Measurements from ENCODE around the gene PTPRU.

The PTPRU gene

DNA sequence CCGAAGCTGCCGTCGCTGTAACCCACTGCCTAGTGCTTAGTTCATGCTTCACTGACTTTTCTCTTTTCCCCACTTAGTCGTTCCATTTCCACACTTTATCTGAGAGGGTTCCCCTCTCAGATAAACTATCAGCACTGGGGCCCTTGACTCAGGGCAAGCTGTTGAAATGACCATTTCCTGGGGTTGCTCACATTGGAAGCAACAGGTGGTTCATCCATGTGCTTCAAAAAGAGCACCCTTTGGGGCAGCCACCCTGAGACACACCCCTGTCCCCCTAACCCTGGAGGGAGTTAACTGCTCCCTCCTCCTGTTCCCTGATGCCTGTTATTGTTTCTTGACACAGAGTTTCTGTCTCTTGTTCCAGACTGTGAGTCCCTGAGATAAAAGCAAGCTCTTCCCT is 107.2 kb downstream of the PTPRU start:
- no peak for DNase-seq

DNA sequence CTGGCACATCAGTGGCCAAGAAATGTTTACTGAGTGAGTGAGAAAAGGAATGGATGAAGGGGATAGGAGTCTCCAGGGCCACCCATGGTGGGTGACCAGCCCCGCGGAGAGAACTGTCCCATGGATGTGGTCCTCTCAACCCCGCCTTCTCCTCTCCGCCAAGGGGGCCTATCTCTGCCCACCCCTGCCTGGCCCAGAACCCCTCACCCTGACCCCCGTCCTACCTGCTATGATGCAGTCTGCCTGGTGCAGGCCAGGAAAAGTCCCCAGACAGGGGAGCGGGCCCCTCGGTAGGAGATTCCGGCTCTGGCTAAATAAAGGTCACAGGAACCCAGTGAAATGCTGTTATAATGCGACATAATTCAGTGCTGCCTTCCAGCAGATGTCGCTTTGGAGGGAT is 107.6 kb downstream of the PTPRU start:
- DNase-seq: no peak

DNA sequence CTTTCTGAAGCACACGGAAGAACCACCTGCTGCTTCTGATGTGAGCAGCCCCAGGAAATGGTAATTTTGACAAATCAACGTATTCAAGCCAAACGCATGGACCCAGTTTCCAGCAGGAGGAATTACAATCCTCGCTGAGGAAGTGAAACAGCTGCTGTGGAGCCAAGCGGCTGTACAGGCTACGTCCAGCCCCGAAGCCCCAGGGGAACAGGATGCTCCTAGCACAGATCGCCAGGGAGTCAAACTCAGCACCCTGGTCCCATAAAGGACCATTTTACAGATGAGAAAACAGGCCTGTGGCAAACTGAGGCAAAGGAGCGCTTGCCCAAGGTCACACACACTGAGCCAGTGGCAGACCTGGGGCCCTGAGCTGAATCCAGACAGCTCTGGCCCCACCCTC is 108.0 kb downstream of the PTPRU start:
- no peak for DNase-seq

DNA sequence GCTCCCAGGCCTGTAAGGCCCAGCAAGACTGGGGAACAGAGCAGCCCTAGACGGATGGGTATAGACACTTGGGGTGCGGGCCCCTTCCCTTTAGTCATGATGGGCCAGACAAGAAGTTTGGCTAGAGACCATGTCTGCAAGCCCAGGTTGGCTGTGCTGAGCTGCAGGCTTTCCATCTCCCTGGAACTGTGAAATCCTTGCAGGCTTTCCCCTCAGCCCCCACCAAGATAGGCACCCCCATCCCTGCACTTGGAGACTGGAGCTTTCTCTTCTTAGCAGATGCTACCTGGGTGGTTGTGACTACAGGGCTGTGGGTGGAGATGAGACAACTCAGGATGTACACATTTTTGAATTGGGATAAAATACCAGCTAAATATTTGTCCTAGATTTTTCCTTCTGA is 110.3 kb downstream of the PTPRU start:
- no peak for DNase-seq

DNA sequence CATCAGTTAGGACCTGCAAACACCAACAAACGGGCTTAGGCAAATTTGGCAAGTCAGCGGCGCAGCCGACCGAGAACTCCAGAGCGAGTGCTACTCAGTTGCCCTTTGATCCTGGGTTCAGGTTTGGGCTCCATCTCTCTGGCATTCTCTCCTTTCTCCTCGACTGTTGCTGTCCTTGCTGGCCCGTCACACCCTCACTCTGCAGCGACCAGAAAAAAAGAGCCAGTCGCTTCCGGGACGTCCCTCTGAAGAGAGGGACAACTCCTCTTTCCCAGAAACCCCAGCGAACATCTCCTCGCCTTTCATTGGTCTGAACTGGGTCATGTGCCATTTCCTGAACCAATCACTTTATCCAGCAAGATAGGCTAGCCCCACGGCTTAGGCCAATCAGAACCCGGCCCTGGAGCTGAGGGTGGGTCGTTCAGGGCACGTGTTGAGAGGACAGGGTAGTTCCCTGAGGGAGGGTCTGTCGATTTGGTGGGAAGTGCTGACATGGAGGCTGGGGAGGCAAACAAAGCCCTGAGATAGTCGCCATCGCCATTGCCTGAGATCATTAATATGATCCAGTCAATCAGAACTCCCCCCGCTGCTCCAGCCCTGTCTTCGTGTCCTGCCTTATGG is 113.7 kb downstream of the PTPRU start:
- DNase-seq: no peak

DNA sequence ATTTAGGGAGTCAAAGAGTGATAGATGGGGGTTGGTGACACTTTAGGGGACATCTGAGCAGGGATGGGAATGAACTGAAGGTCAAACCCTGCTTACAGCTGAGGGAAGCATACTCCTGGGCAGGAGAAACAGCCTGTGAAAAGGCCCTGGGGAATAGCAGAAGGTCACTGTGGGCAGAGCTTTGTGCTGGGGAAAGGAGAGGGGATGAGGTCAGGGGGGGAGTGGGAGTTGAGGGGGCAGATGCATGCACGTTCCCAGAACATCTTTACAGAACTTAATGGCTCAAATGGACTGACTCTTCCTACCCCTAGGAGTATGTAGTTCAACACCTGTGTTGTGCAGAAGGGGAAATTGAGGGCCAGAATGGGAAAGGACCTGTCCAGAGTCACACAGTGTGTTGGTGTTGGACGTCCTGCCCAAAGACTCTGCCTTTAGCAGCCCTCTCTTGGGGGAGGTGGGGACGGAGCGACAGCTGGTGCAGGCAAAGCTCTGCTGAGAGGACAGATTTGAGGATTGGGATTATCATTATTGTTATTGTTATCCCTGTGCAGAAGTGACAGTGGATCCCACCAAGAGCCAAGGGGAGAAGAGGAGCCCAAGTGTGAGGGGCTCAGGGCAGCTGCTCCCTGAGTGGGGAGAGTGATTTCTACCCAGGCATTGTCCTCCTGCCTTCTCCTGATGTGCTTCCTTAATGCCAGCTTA is 116.5 kb downstream of the PTPRU start:
- no peak for DNase-seq

DNA sequence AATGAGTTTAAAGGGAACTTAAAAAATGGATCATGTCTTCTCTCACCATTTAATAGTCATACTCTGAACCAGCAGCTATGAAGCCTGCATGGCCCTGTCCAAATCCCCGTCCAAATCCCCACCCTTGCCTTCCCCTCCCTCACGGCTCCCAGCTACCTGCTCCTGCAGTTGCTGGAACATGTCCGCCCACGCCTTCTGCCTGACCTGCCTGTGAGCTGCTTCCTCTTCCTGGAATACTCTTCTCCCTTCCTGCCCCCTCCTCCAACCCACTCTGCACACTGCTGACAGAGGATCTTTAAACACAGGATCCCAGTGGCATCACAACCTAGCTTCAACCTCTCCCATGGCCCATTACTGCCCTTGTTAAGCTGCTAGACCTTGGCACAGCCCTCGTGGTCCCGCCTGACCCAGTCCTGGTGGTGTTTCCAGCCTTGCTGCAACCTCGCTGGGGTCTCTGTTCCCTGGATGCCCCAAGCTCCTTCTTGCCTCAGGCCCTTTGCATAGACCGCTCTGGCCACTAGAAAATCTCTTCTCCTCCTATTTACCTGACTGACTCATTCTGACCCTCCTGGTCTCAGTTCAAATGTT is 118.3 kb downstream of the PTPRU start:
- no peak for DNase-seq

DNA sequence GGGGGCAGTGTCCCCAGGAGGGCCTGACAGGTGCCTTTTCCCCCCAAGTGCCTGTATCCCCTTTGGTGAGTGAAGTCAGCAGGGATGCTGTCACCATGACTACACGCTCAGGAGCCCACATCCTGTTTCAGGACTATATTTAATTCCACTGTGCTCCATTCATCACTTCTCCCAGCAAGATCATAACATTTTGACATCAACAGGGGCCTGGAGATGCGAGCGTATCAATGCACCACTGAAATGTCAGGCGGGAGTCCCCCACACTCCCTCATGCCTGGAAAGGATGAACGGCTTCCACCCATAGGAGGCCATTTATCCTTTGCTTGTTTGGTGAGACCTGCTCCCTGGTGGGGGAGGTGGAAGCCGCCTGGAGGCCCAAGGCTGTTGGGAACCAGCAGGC is 119.1 kb downstream of the PTPRU start:
- no peak for DNase-seq

DNA sequence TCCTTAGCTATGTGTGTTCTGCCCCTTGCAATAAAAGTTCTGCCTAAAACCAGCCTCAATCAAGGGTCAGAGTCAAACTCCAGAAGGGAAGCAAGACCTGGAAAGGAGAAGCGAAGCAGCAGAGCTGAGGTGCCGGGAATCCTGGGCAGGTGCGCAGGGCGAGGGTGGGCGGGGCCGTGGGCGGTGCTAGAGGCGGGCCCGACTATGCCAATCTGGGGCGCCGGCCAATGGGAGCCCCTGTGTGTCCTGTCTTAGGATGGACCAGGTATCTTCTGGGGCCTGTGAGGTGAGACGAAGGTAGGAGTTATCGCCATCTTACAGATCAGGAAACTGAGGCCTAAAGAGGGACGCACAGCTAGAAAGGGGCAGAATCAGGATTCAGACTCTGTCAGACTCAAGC is 120.3 kb downstream of the PTPRU start:
- DNase-seq: no peak

DNA sequence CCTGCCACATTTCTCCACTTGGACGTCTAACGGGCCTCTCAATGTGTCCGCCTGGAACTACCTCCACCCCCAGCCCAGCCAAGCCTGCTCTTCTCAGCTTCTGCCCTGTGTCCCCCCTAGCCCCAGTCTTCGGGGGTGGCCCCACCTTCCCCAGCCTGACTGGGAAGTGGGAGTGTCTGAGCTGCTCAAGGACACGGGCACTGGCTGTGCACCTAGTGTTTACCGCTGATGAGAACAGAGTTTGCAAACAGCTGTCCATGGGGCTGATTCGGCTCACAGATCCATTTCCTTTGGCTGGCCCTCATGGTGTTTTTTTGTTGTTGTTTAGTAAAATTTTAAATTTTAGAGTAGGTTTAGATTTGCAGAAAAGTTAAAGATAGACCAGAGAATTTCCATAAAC is 121.1 kb downstream of the PTPRU start:
- no peak for DNase-seq

DNA sequence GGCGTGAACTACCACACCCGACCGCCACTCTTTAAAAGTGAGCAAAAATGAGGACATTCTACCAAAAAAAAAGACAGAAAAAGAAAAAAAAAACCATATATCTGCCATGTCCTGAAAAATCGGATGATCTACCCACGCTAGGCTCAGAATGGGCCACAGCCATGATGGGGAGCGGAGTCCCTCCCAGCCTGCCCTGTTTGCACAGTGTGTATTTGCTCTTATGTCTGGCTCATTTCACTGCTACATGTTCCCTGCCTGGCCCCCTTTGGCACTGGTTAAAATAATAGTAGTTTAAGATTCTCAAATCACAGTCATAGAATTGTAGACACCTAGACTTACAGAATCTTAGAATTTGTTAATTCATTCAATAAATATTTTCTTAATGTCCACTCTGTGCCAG is 121.9 kb downstream of the PTPRU start:
- DNase-seq: no peak

DNA sequence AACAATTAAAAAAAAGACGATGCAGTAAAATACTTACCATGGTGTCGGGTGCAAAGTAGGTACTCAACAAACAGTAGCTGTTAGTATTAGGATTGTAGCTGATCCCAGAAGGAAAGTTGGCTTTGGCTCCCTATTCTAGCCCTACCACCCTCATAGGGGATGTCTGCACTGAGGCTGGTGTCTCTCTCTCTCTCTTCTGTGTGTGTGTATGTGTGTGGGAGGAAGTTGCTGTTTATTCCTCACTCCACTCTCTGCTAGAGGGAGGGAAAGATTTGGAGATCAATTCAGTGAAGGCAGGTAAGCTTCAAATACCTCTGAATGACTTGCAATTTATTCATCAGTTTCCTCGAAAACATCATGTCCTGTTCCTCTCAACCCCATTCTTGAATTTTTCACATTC is 124.4 kb downstream of the PTPRU start:
- DNase-seq: no peak

DNA sequence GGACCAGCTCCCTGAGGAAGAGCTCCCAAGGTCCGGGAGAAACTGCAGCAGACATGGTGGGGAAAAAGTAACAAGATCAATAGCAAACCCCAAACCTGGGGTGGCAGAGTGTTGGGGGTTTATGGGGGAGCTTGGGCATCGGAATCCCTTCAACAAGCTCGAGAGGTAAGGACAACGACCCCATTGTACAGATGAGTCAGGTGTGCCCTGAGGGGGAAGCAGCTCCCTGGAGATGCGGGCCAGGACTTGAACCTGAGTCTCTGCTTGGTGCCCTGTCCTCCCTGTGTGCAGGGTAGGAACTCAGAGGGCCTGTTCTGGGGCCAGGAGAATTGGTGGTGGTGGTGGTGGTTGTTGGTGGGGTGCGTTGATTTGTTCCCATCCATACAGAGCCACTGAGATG is 125.4 kb downstream of the PTPRU start:
- no peak for DNase-seq

DNA sequence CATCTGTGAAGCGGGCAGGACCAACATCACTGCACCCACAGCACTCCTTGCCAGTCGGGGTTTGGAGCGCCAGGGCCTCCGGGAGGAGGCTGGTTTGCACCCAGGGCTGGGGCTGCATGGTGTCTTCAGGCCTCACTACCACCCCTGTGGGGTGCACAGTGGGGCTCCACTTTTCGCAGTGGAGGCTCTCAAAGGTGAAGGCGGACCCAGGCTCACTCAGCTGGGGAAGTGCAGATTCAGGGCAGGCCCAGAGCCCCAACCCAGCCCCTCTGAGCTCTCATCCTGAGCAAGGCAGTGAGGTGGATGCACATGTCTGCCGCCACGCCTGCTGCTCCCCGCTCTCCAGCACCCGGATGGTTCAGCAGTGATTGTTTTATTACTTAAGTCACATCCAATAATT is 125.8 kb downstream of the PTPRU start:
- no peak for DNase-seq

DNA sequence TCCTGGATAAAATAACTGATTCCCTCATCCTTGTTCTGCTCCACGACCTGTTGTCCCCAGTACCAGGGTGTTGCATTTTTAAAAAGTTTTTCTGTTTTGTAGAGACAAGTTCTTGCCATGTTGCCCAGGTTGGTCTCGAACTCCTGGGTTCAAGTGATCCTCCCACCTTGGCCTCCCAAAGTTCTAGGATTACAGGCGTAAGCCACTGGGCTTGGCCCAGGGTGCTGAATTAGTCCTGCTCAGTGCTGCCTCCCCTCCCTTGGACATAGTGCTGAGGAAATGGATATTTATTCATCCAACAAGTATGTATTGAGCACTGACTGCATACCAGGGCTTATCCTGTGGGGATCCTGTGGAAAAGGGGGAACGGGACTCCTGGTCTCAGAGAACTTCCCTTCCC is 126.4 kb downstream of the PTPRU start:
- no peak for DNase-seq

DNA sequence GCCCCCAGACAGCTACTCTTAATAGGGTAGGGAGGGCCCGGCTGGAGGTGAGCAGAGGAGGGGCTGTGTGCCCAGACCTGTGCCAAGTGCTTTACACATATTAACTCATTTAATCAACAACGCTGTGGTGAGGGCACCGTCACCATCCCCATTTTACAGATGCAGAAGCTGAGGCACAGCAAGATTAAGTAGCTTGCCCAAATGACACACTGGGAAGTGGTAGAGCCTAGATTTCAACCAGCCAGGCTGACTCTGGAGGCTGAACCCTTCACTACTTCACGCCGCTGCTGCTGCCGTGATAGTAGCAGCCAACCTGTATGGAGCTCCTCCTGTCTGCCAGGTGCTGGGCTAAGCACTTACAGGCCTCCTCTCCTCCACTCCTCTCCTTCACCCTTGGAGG is 127.2 kb downstream of the PTPRU start:
- DNase-seq: no peak

DNA sequence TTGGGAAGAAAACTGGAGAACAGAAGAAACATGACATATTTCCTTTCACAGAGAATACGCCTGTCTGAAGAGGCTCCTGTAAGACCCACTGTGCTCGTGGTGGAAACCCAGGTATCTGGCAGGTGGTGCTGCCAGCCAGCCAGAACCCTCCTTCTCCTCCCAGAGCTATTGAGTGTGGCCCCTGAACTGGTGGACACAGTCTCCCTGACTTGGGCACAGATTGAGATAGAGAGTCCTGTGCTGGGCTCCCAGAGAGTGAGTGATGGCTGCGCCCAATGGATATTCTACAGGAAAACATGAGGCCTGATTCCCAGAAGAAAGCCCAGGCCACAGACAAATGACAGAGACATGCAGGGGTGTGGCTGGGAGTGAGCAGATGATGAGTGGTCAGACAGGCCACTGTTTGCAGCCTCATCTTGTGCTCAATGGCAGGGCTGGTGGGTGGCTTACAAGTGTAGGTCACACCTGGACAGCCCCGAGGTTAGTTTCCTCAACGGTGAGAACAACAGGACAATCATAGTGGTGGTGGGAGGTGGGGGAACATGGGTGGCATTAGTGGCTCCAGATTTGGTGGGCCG is 127.9 kb downstream of the PTPRU start:
- DNase-seq: no peak

DNA sequence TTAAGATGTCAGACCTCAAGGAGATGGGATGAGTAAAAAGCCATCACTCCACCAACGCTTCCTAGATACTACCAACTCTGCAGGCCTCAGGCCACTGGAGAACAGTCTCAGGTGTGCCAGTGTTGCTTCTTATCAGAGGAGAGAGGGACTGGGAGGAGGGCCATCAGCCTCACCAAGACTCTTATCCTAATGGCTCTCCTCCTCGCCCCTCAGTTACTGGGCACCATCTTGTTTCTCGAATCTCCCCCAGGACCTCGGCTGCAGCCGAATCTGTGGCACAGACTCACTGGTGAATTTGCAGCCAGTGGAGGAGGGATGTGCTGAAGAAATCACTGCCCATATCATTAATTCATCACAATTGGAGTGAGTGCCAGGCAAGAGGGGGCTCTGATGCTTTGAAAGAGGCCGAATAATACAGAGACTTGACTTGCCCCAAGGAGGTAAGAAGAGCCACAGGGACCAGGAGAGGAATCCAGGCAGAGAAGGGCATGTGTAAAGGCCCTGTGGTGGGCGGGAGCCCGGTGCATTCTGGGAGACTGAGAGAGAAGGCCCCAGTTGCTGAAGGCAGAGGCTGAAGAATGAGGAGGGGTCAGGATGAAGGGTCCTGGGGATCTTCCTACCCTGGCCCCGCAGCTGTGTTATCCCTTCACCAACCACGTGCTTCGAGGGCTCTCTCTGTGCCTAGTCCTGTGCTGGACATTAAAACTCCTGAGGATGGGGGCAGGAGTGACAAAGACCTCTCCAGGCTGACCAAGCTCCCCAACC is 129.8 kb downstream of the PTPRU start:
- no peak for DNase-seq

DNA sequence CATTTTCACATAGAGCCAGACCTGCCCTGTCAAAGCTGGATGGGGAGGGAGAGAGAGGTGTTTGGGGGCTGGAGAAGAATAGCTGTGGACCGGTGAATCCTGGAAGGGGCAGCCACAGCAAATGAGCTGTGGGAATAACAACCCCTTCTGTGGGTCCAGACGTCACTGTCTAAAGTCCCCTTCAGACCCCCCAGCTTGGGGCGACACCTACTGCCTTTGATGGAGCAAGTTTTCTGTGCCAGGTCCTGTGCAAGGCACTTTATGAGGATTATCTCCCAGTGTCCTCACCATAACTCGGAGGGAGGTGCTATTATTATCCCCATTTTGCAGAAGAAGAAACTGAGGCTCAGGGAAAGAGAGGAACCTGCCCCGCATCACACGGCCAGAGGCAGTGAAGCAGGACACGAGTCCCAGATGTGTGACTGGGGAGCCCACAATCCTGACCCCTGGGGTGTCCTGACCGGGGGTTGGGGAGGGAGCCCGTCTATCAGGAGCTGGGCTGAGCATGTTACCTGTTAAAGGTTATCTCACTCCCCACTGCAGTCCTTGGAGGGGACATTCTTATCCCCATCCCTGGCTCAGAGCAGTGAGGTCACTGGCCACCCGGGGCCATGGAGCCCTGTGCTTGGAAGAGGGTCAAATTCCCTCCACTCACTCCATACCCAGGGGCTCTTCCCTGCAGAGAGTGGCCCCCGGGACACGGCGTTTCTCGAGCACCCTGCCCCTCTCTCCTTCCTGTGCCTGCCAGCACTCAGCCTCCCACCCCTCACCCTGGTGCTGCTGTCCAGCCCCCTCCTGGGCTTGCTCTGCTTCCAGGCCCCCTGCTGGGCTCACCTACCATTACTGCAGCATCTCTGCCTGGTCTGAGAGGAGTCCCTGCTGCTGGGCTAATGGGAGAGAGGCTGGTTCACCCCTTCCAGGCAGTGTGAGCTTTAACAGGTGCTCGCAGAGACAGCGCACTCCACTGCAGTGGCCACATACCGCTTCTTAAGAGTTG is 132.9 kb downstream of the PTPRU start:
- no peak for DNase-seq

DNA sequence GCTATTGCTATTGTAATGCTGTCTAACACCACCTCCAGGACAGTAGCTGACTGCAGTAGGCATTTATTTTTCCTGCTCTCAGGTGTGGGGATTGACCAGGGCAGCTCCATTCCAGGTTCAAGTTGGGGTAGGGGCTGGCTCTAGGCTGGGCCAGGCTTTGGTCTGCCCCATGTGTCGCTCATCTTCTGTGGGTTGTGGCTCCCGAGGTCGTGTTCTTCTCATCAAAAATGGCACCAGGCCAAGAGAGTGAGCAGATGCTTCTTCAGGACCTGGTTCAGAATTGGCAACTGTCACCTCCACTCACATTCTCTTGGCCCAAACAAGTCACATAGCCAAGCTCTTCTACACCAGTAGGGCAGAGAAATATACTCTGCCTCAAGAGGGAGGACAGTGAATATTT is 133.7 kb downstream of the PTPRU start:
- DNase-seq: no peak

DNA sequence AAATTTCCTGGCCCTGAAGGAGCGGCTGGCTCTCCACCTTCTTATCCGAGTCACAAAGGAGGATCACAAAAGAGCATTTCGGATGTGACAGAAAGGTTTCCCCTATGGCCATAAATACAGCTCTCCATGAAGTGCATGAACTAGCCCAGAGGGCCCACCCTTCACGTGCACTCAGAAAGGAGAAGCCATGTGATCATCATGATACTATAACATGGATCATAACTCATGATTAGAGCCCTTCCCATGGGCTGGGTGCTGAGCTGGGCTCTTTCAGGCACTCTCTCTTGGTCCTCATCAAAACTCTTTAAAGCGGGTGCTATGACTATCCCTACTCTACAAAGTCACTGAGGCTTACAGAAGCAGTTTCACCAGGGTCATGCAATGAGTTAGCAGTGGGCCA is 135.0 kb downstream of the PTPRU start:
- no peak for DNase-seq

DNA sequence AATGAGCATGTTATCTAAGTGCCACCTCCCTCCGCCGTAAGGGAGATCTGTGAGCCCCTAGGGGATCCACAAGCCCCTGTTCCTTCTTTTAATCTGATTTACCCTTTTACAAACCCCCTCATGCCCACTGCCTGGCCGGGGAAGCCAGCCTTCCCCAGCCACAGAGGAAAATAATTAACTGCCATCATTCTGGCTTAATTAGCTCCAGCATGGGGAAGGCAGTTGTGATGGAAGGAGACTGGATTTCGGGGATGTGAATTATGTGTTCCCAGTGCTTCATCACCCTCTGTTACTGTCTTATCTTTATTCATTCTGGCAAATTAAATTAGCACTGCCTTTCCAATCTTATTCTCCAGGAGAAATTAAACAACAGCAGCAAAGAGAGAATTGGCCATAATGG is 135.8 kb downstream of the PTPRU start:
- no peak for DNase-seq
